ENCODE measurements around the gene FJX1.

FJX1 gene, protein sequence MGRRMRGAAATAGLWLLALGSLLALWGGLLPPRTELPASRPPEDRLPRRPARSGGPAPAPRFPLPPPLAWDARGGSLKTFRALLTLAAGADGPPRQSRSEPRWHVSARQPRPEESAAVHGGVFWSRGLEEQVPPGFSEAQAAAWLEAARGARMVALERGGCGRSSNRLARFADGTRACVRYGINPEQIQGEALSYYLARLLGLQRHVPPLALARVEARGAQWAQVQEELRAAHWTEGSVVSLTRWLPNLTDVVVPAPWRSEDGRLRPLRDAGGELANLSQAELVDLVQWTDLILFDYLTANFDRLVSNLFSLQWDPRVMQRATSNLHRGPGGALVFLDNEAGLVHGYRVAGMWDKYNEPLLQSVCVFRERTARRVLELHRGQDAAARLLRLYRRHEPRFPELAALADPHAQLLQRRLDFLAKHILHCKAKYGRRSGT

GRCh38 chr11:35617687-35618496, at the start of gene FJX1:
Gene FJX1, plus strand, starts transcription at chr11:35618460. Its CDS starts 177 bp downstream, at chr11:35618637.
- no peak for DNase-seq (ENCODE audit: low read depth)

GRCh38 chr11:35571696-35572095, 46.6 kb upstream of the FJX1 start:
- DNase-seq (ENCODE audit: low read depth) = no peak

DNA sequence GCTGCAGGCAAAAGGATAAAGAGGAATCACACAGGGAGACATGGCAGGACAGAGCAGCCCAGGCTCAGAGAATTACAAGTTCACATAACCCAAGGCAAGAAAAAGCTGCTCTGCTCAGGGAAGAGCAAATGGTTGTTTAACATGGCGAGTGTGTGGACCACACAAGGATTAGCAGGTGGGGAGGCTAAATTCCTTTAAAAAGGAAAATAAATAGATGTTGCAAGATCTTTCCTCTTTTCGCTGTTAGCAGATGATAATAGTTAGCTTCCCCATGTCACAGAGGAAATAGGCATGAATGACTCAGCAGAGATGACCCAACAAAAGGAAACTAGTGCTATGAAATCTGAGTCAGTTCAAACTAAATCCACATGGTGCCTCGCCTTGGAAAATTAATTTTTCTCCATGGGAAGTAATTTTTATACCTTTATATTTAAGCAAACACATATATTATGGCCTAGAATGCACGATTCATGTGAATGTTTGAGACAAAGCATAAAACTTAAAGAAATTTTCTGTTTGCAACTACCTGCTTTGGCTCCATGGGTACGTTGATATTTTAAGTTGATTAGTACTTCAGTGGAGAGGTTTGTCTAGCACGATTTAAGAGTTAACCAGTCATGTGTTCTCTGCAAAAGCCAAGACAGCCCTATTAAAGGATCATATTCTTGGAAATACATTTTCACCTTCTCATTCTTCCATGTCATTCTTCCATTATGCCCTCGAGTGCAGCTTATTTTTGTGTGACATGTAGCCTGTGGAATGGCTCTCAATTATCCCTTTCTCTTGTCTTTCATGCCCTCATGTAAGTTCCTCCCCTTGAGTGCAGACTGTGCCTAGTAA, 38.5 kb upstream of the FJX1 start:
- no peak for DNase-seq (ENCODE audit: low read depth)

GRCh38 chr11:35580397-35580781, 37.9 kb upstream of the FJX1 start:
- no peak for DNase-seq (ENCODE audit: low read depth)

GRCh38 chr11:35582033-35582432, 36.2 kb upstream of the FJX1 start:
- no peak for DNase-seq (ENCODE audit: low read depth)

GRCh38 chr11:35583126-35583525, 35.1 kb upstream of the FJX1 start:
- no peak for DNase-seq (ENCODE audit: low read depth)

- DNase-seq (ENCODE audit: low read depth) = no peak
Measured at GRCh38 chr11:35583843-35584242, 34.4 kb upstream of the FJX1 start.

DNA sequence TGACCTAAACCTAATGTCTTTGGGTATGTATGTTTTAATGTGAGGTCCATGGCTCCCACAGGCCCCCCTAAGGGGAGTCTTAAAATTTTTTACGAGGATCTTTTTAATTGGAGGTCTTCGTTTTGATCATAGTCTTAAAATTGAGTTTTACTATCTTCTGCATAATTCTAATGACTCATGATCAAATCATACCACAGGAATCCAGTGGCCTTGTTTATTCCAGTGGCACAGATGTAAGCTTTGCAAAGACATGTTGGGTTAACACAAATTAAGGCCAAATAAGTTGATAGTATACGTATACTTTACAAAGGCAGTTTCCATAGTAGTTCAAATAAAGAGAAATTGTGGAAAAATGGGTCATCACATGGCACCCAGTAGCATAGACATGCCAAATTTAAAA, 33.9 kb upstream of the FJX1 start:
- DNase-seq (ENCODE audit: low read depth) = no peak

GRCh38 chr11:35585416-35585815, 32.8 kb upstream of the FJX1 start:
- no peak for DNase-seq (ENCODE audit: low read depth)

GRCh38 chr11:35586222-35586621, 32.0 kb upstream of the FJX1 start:
- no peak for DNase-seq (ENCODE audit: low read depth)

GRCh38 chr11:35587972-35588371, 30.3 kb upstream of the FJX1 start:
- no peak for DNase-seq (ENCODE audit: low read depth)

DNA sequence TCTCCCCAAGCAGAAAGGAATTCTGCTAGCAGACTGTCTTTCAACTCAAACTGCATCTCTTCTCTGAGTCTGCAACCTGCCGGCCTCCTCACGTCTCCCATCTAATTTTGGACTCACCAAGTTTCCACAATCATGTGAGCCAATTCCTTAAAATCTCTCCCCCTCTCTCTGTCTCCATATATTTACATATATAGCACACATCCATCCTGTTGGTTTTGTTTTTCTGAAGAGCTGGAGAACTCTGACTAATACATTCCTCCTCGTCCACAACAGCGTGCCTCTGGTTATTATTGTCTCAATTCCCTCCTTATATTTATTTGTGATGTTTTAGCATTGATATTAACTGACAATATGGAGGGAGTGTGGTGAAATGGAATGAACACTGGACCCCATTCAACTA, 29.6 kb upstream of the FJX1 start:
- no peak for DNase-seq (ENCODE audit: low read depth)

DNA sequence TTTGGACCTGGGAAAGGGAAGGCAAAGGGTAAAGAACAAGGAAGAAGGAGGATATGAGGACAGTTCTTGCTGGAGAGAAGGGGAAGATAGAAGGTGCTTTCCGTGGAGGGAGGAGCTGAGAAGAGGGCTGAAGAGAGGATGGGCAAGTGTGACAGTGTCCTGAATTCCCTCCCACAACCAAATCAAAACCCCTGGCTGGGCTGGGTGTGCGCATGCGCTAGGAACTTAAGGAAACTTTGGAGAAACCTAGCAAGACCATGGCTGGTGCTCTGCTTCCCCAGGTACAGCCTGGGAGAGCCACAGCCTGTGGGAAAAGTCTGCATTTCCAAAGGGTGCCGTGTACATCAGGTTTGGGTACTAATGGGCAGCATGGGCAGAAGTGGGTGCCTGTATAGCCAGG, 29.0 kb upstream of the FJX1 start:
- DNase-seq (ENCODE audit: low read depth) = no peak

DNA sequence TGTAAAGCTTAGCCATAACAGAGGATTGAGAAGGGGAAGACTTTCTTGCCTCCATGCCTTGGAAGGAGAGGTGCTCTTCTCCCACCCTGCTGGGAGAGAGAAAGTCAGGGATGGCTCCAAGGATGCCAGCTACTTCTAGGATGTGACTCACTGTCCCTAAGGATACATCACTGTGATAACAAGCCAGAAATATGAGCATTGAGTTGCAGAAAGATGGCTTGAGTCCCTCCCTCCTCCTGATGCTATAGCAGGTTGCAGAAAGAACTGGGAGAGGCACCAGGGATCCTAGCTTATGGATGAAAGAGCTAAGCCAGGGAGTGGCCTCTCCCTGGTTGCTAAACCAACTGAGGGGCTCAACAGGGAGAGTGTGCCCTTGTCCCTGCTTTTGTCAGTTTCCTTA, 27.8 kb upstream of the FJX1 start:
- no peak for DNase-seq (ENCODE audit: low read depth)

DNA sequence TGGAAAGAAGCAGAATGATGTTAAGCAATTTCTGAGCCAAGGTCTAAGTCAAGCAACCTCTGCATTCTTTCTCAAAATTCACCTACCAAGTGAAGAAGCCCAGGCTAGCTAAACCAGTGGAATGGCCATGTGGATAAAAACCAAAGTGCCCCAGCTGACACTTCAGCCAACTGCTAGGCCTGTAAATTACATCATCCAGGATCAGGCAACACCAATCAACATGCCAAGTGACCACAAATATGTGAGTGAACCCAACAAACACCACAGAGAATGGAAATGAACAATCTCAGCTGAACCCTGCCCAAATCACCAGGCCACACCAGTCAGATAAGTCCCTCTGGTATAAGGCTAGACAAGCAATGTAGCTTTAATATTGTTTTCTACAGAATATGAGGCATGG, 25.1 kb upstream of the FJX1 start:
- no peak for DNase-seq (ENCODE audit: low read depth)

- no peak for DNase-seq (ENCODE audit: low read depth)
Measured at GRCh38 chr11:35594680-35595079, 23.6 kb upstream of the FJX1 start.

- DNase-seq (ENCODE audit: low read depth) = no peak
Measured at GRCh38 chr11:35598254-35599125, 19.8 kb upstream of the FJX1 start.

- no peak for DNase-seq (ENCODE audit: low read depth)
Measured at GRCh38 chr11:35600331-35600838, 17.9 kb upstream of the FJX1 start.

DNA sequence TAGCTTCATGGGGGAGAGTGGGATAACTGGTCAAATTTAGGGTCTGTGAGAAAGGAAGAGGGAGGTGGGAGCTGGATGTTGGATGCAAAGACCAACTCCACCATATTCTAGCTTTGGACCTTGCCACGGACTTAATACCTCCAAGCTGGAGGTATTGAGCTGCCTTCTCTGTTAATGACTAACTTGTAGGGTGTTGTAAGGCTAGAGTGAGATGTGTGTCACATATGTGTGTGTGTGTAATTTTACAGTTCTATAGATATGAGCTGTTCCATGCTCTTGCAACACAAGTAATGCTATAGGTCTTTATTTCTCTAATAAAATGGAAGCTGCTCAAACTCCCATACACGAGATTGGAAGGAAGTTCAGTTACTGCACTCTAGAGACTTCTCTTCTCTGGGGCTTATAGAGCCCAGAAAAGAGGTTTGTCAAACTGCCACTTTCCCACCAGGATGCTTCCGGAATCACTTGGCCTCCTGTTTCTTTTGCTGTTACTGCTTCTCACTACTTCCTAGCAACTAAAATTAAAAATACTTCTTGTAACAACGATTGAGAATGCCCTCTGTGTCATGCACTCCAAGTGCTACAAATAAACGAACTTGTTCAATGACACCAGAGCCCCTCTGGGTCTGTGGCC, 16.0 kb upstream of the FJX1 start:
- no peak for DNase-seq (ENCODE audit: low read depth)

DNA sequence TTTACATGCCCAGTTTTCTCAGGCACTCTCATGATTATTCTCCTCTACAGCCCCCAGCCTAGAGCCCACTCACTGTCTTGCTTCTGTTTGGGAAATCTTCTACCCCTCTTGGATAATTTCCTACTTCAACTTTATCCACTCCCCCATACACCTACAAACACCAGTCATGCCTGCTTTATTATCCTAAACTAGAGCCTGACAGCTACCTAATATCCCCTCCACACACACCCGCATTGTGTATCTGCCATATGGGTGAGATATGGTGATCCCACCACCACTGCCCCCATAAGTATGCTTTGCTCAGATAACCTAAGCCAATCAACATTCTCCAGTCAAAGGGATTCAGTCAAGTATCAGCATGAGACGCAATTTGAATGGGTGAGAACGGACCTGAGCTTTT, 15.3 kb upstream of the FJX1 start:
- DNase-seq (ENCODE audit: low read depth) = no peak

GRCh38 chr11:35605706-35606105, 12.6 kb upstream of the FJX1 start:
- DNase-seq (ENCODE audit: low read depth) = no peak
